Sigmoid colon (tissue), 7 donors: ENCODE data around the gene UST. TPM values are rescaled to one million over a fixed set of nuclear protein-coding genes. Genes with fewer than 3 reads are reported as not detected.
"Not testable (repeated sequence)": the region's sequence is repeated elsewhere in the genome, so short reads cannot be mapped to it uniquely, and the experiment has no call there.

Experiments
- DNase-seq: peaks from one replicate; pipeline ENCODE4 v3.0.0-alpha.2; 2019
- H3K27ac ChIP-seq, 4 donors: fragments of 200-600 bp; sonication (generic); one replicate each; pipeline ENCODE4 v1.5.1; 2016 to 2019; ENCODE audit warnings: mild to moderate bottlenecking in 1 of 4
- H3K27me3 ChIP-seq, 3 donors: fragments of 200-600 bp; sonication (generic); one replicate each; pipeline ENCODE4 v1.5.1; 2019; ENCODE audit warnings: mild to moderate bottlenecking in 1 of 3
- H3K36me3 ChIP-seq, 4 donors: fragments of 200-600 bp; sonication (generic); one replicate each; pipeline ENCODE4 v1.5.1; 2016 to 2019
- H3K4me1 ChIP-seq, 4 donors: fragments of 200-600 bp; sonication (generic); one replicate each; pipeline ENCODE4 v1.5.1; 2017 to 2019
- H3K4me3 ChIP-seq, 4 donors: fragments of 200-600 bp; sonication (generic); one replicate each; pipeline ENCODE4 v1.5.1; 2017 to 2019; ENCODE audit warnings: mild to moderate bottlenecking in 2 of 4, moderate library complexity in 1 of 4
- H3K9me3 ChIP-seq, 4 donors: fragments of 200-600 bp in 3 of 4; sonication (generic) in 3 of 4; one replicate each; pipeline versions ENCODE4 v1.5.1 to v1.6.1; 2013 to 2019
- CTCF ChIP-seq, 4 experiments: fragments of 450-650 bp in 3 of 4; fragments of 200-600 bp in 1 of 4; IDR thresholded peaks; one replicate each; pipeline ENCODE4 v1.5.1; 2016 to 2019; ENCODE audit warnings: antibody characterized with exemption in 4 of 4, mild to moderate bottlenecking in 3 of 4, moderate library complexity in 2 of 4
- EP300 ChIP-seq, 4 donors: sonication (generic); formaldehyde crosslinking; IDR thresholded peaks; one replicate each; pipeline ENCODE4 v1.6.1; 2017; ENCODE audit warnings: antibody characterized with exemption in 4 of 4
- POLR2A ChIP-seq, 2 donors: fragments of 450-650 bp; IDR thresholded peaks; one replicate each; pipeline ENCODE4 v1.6.1; 2016; ENCODE audit warnings: antibody characterized with exemption in 2 of 2, mild to moderate bottlenecking in 2 of 2, moderate library complexity in 2 of 2
- POLR2AphosphoS5 ChIP-seq, 4 donors: sonication (generic); formaldehyde crosslinking; IDR thresholded peaks; one replicate each; pipeline ENCODE4 v1.6.1; 2017; ENCODE audit warnings: antibody characterized with exemption in 4 of 4
- WGBS, 2 donors: extraction: QIAGEN DNeasy Blood & Tissue Kit; methylation state at CpG; one replicate each; pipeline ENCODE4 v1.1.7; 2013; 5-methylcytosine and 5-hydroxymethylcytosine counted together
- intact Hi-C: fragments of 100-400 bp; cut with DNase I; formaldehyde crosslinking; loops from one replicate; pipeline ENCODE4 v1.15.1; 2023
- polyA plus RNA-seq, 3 donors: library from polyadenylated mRNA; stranded (reverse); fragments of 200-250 nt; gene quantifications; one replicate each; pipeline ENCODE4 v1.2.3, GENCODE V29; 2013
- total RNA-seq, 4 donors: library from RNA; depleted of rRNA; stranded (reverse); fragments of >200 nt; gene quantifications; one replicate each; pipeline ENCODE4 v1.1.0, GENCODE V29; 2016
- donor health status: healthy with polysubstance abuse.
- donor health status: Bipolar disorder and iron deficiency.
- donor health status: healthy.

UST gene
- total and polyA plus RNA-seq, 7 donors, result 0.46 to 35.2 (median 21.8) TPM

DNA sequence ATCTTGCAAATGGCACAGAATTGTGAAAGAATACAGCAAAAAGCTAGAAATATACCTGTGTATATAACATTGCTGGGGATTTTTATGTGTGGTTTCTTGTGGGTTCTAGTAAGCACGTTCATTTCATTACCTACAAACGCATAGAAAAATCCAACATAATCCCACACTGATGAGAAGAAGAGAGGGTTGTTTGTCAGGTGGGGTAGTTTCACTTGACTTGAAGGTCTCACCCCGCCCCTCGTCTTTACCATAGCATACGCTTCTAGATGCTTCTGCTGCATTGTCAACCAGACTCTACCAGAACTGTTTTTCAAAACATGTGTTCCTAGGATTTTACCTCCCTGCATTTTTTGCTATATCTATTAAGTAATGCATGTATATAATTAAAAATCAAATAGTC lies 286.6 kb downstream of the UST start:
- no peak for DNase-seq
- Histone ChIP-seq H3K9me3 (no peaks in the 10 kb centered on the region), H3K4me3 (no peak overlapping the region), H3K36me3 (no peaks in the 10 kb centered on the region), H3K27ac (peak overlapping the region in 1 of 4 donors; percentile 71), H3K27me3 (no peaks in the 10 kb centered on the region), H3K4me1 (peaks cover 0 to 45% (median 29%) of the 10 kb centered on the region in 4 donors)
- TF ChIP-seq POLR2A (IDR thresholded peaks at IDR 0.05), result no peak
- no peak for TF ChIP-seq EP300 (IDR thresholded peaks at IDR 0.05)
- TF ChIP-seq POLR2AphosphoS5 (IDR thresholded peaks at IDR 0.05), result no peak
- TF ChIP-seq CTCF (IDR thresholded peaks at IDR 0.05), result no peak
- intact Hi-C loops, result loop anchor here (5.0 kb wide), 1 partner anchor 284 kb away; the partner anchor contains the start of gene TAB2
- WGBS, 2 donors, result 75% methylated on average over 5 of the region's 5 CpGs

DNA sequence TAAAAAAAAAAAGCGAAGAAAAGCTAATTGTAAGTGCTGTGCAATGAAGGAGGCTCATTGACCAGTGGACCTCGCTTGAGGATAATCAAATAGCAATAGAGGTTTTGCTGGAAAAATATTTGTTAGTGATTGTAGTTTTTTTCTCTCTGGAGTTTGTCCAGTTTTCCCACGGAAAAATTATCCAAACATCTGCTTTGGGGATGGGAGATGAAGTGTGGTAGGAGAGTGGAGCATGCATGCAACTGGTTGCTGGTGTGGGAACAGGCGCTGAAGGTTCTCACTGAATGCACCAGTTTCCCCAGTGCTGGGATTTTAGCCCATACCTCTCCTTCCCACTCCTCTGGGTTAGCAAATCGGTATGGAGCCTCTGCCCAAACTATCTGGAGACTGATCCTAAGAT lies 288.9 kb downstream of the UST start:
- WGBS, 2 donors, result 75 to 79% methylated on average over 5 of the region's 5 CpGs
- DNase-seq, result no peak
- intact Hi-C loops, result no loop called here

DNA sequence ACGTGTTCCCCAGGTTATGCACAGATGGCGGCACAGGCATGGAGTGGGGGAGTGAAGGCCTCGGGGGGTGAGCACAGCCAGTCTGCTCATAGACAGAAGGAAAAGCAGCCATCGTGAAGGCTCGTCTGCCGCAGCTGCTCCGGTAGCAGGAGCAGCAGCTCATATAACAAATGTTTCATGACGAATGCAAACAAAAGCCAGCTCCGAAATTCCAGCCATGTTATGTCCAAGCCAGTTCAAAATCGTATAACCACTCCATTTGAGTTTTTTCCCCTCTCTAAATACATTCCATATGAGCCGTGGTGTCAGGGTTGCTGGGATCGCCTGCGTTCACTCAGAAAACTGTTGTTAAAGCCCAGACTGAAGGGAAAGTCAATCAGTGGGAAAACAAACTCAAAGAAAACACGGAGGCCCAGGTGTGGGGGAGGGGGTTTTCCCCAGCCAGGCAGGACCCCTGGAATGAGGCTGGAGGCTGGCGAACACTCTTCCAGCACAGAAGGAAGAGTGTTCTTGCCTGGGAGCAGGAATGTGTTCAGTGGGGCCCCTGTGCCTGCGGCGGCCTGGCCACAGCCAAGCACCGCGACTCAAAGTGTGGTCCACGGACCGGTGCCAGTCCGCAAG lies 290.3 kb downstream of the UST start:
- TF ChIP-seq POLR2A (IDR thresholded peaks at IDR 0.05), result no peak
- TF ChIP-seq CTCF (IDR thresholded peaks at IDR 0.05), result no peak
- no peak for TF ChIP-seq POLR2AphosphoS5 (IDR thresholded peaks at IDR 0.05)
- TF ChIP-seq EP300 (IDR thresholded peaks at IDR 0.05), result no peak
- intact Hi-C loops, result no loop called here
- Histone ChIP-seq H3K36me3 (no peaks in the 10 kb centered on the region), H3K4me1 (peaks cover 0 to 39% (median 26%) of the 10 kb centered on the region in 4 donors), H3K9me3 (no peaks in the 10 kb centered on the region), H3K4me3 (peak overlapping the region in 3 of 4 donors; percentile 23 to 34 (median 27)), H3K27ac (peak overlapping the region in 3 of 4 donors; percentile 68 to 76 (median 74)), H3K27me3 (no peaks in the 10 kb centered on the region)
- WGBS, 2 donors, result 83 to 89% methylated on average over 22 of the region's 22 CpGs
- DNase-seq, result no peak

More for the DNA sequence above, 288.9 kb downstream of the UST start:
- Histone ChIP-seq H3K9me3 (no peaks in the 10 kb centered on the region), H3K27ac (peak overlapping the region in 2 of 4 donors; percentile 74 to 76), H3K4me1 (peaks cover 0 to 45% (median 27%) of the 10 kb centered on the region in 4 donors), H3K36me3 (no peaks in the 10 kb centered on the region), H3K27me3 (no peaks in the 10 kb centered on the region), H3K4me3 (no peak overlapping the region)
- no peak for TF ChIP-seq POLR2A (IDR thresholded peaks at IDR 0.05)

GRCh38 chr6:149039025-149039424 lies 292.2 kb downstream of the UST start:
- H3K36me3 ChIP-seq, H3K4me3 ChIP-seq, H3K9me3 ChIP-seq, intact Hi-C loops, H3K27me3 ChIP-seq, H3K27ac ChIP-seq, DNase-seq: not testable (repeated sequence)
- WGBS, 2 donors, result 84 to 88% methylated on average over 7 of the region's 7 CpGs
- H3K4me1 ChIP-seq, result peaks cover 0 to 21% (median 9%) of the 10 kb centered on the region in 4 donors

GRCh38 chr6:149041953-149042352 lies 295.1 kb downstream of the UST start:
- Histone ChIP-seq H3K27me3 (no peaks in the 10 kb centered on the region), H3K9me3 (no peaks in the 10 kb centered on the region), H3K36me3 (no peaks in the 10 kb centered on the region), H3K4me1 (peaks cover 0 to 10% (median 4%) of the 10 kb centered on the region in 4 donors), H3K4me3 (no peak overlapping the region), H3K27ac (no peak overlapping the region)
- no peak for DNase-seq
- WGBS, 2 donors, result 96 to 97% methylated on average over 2 of the region's 2 CpGs
- TF ChIP-seq POLR2A (IDR thresholded peaks at IDR 0.05), result no peak
- no peak for TF ChIP-seq POLR2AphosphoS5 (IDR thresholded peaks at IDR 0.05)
- no peak for TF ChIP-seq CTCF (IDR thresholded peaks at IDR 0.05)
- TF ChIP-seq EP300 (IDR thresholded peaks at IDR 0.05), result no peak
- intact Hi-C loops, result no loop called here
